ENCODE measurements around the gene NACA.
"Not testable (repeated sequence)": the region's sequence is repeated elsewhere in the genome, so short reads cannot be mapped to it uniquely, and the experiment has no call there.

NACA gene

GRCh38 chr12:56723889-56724700 lies 1.0 kb downstream of the NACA start:
- peak; percentile 75 for DNase-seq (ENCODE audit: low spot score)

- DNase-seq (ENCODE audit: low spot score): no peak
Observed at GRCh38 chr12:56723352-56723751, 1.7 kb downstream of the NACA start.

DNA sequence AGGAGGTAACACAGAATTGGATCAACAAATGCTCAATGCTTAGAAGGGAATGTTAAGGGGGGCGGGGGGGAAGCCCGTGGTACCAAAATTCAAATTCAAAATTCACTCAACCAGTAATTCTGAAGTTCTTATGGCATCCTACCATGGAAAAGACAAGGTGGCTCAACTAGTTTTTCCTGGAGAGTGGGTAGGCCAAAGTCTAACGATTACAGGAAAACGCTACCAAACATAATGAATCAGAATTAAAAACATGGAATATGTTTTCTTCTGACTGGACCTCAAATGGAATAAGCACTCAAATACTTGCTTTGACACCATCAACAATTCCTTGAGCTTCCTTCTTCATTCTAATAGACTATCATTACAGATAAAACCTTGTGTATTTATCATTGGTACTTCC lies 2.3 kb downstream of the NACA start:
- no peak for DNase-seq (ENCODE audit: low spot score)

- peak; percentile 64 for DNase-seq (ENCODE audit: low spot score)
Observed at GRCh38 chr12:56721721-56722120, 3.4 kb downstream of the NACA start.

GRCh38 chr12:56721216-56721615 lies 3.9 kb downstream of the NACA start:
- DNase-seq (ENCODE audit: low spot score): no peak

GRCh38 chr12:56720731-56721151 lies 4.4 kb downstream of the NACA start:
- no peak for DNase-seq (ENCODE audit: low spot score)

DNA sequence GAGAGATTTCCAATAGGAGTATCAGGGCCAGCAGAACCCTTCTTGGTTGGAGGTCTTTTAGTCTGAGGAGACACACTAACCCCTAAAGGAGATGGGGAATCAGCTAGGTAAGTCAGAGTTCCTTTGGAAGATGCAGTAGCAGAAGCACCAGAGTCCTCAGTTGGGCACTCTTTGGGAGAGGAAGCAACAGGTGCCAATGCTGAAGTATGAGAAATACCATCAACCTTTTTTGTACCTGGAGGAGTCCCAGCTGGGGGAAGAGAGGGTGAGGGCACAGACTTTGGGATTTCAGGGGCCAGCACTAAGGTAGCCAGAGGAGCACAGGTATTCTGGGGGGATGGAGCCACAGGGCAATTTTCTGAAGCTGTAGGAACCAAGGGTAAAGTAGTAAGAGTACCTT lies 6.0 kb downstream of the NACA start:
- no peak for DNase-seq (ENCODE audit: low spot score)

DNA sequence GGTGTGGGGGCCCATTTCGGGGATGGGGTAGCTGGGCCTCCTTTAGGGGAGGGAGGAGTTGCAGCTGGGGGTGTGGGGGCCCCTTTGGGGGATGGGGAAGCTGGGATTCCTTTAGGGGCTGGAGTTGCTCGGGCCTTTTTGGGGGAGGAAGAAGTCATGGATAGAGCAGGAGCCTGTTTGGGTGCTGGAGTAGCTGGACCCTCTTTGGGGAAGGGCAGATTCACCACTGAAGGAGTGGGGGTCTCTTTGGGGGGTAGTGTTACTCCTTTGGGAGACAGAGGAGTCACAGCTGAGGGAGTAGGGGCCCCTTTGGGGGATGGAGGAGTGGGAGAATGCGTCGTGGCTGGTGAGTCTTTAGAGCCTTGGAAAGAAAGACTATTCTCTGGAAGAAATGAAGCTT lies 6.5 kb downstream of the NACA start:
- DNase-seq (ENCODE audit: low spot score): no peak

GRCh38 chr12:56718149-56718548 lies 7.0 kb downstream of the NACA start:
- DNase-seq (ENCODE audit: low spot score): no peak

- no peak for DNase-seq (ENCODE audit: low spot score)
Observed at GRCh38 chr12:56716933-56717880, 7.9 kb downstream of the NACA start.

- DNase-seq (ENCODE audit: low spot score): no peak
Observed at GRCh38 chr12:56716458-56716857, 8.6 kb downstream of the NACA start.

- DNase-seq (ENCODE audit: low spot score): no peak
Observed at GRCh38 chr12:56715798-56716197, 9.3 kb downstream of the NACA start.

DNA sequence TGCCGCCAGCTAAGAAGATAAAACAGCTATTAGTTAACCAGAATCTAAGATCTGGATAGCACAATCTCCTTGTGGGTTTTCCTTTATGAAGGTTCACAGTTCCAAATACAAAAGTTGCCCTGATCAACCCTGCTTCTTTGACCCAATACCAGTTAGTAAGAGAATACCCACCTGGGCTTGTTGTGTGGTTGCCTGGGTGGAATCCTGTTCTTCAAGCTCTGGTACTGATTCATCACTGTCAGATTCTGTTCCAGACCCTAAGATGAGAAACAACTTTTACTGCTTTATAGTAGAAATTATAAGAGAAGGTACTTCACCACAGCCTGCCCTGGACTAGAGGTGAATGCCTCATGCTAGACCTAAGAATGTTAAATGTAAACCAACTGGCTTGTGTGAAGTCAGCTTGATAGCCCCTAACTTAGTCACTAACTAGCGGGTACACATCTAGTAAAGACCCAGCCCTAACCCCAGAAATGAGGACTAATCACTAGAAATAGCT lies 10.6 kb downstream of the NACA start:
- no peak for DNase-seq (ENCODE audit: low spot score)

DNA sequence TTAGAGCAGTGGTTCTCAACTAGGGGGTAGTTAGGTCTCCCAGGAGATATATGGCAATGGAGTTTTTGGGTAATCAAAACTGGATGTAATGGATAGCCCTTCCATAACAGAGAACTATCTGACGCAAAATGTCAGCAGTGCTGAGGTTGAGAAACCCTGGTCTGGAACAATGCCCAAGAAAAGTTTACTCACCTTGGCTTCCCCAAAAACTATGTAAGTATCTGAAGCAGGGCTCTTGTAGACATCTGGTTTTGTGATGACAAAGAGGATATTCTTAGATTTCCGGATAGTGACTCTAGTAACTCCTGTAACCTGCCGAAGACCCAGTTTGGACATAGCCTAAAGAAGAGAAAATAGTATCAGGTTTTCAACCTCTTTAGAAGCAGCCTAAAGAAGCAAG lies 11.8 kb downstream of the NACA start:
- no peak for DNase-seq (ENCODE audit: low spot score)

DNA sequence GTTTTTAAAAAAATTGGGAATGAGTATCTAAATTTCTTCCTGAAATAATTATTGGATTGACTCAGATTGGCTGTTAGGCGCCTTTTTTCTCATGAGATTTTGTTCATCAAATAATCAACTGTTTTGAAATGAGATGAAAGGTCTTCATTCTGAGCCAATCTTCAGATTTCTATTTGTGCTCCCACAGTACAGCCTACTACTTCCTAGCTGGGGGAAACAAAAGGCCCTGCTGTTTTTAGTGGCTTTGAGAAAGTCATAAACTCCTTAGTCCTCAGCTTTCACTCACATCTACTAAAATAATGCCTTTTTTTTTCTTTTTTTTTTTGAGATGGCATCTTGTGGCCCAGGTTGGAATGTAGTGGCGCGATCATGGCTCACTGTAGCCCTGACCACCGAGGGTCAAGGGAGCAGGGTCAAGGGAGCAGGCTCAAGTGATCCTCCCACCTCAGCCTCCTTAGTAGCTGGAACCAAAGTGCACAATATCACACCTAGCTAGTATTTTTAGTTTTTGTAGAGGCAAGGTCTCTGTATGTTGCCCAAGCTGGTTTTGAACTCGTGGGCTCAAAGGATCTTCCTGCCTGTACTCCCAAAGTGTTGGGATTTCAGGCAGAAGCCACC lies 15.2 kb downstream of the NACA start:
- DNase-seq (ENCODE audit: low spot score): no peak

DNA sequence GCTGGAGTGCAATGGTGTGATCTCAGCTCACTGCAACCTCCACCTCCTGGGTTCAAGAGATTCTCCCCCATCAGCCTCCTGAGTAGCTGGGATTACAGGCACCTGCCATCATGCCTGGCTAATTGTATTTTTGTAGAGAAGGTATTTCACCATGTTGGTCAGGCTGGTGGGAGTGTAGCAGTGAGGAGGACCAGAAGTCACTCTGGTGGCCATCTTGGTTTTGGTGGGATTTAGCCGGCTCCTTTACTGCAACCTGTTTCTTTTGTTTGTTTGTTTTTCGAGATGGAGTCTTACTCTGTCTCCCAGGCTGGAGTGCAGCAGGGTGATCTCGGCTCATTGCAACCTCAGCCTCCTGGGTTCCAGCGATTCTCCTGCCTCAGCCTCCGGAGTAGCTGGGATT lies 20.6 kb downstream of the NACA start:
- not testable (repeated sequence) for DNase-seq (ENCODE audit: low spot score)

DNA sequence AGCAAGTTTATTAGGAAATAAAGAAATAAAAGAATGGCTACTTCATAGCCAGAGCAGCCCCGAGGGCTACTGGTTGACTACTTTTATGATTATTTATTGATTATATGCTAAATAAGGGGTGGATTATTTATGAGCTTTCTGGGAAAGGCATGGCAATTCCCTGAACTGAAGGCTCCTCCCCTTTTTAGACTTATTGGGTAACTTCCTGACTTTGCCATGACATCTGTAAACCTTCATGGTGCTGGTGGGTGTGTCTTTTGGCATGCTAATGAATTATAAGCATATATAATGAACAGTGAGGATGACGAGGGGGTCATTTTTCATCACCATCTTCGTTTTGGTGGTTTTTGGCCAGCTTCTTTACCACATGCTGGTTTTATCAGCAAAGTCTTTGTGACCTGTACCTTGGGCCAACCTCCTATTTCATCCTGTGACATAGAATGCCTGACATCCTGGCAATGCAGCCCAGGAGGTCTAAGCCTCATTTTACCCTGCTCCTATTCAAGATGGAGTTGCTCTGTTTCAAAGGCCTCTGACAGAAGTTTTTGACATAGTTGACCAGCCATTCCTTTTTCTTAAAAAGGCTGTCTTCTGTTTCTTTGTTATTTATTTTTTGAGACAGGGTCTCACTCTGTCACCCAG lies 26.0 kb downstream of the NACA start:
- no peak for DNase-seq (ENCODE audit: low spot score)

- no peak for DNase-seq (ENCODE audit: low spot score)
Observed at GRCh38 chr12:56695327-56696101, 29.6 kb downstream of the NACA start.

DNA sequence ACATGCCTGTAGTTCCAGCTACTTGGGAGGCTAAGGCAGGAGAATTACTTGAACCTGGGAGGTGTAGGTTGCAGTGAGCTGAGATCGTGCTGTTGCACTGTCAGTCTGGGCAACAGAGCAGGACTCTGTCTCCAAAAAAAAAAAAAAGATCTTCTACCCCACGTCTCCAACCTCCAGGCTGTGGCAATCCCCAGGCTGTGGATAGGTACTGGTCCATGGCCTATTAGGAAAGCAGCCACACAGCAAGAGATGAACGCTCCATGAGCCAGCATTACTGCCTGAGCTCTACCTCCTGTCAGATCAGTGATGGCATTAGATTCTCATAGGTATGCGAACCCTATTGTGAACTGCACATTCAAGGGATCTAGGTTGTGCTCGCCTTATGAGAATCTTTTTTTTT lies 30.9 kb downstream of the NACA start:
- no peak for DNase-seq (ENCODE audit: low spot score)

DNA sequence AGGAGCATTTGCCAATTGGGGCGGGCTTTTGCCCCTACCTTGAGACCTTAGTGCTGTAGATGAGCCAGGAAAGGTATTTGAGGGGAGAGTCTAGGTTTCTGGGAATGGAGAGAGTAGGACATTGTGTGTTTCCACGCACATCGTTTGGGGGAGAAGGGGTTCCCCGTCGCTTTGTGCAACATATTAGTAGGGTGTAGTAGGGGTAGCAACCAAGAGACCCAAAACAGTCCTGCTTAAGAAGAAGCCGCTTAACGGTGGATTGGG lies 36.3 kb downstream of the NACA start:
- no peak for DNase-seq (ENCODE audit: low spot score)

DNA sequence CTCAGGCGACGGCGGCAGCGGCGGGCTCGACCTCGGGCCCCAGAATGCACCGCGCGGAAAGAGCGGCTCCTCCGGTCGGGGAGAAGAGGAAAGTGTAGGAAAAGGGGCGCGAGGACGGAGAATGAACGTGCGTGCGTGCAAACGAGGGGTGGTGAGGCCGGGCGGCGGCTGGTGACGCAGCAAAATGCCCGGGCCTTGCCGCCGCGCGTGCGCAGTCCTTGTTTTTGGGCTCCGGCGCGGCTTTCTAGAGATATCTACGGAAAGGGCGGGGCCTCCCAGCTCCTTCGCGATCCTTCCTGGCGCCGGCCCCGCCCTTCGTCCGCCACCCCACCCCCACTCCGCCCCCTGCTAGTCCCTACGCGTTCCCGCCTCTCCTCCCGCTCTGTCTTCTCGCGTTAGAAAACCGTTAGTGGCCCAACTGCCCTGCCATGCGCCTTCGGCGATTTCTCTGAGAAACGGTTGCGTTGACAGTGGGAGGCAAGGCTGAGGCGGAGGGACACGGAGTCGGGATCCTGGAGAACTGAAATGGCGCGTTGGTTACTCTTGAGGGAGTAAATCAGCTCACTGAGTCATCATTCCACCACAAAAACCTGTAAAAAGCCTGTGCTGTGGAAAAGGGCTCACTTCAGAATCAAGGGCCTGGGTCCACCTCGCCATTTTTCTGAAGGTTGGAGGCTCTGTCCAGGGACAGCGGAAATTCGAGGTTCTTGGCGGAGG lies 36.8 kb downstream of the NACA start, which contains the start of gene PTGES3:
Gene PTGES3 (minus strand): TSS at position 156 of the 717 bp plus-strand sequence. CDS start 285 bp downstream, outside the sequence.
- peak; percentile 95 for DNase-seq (ENCODE audit: low spot score)

All from pons (tissue), 1 donor.